Measurements from ENCODE around the gene EFNA2.
"Not testable (repeated sequence)": the region's sequence is repeated elsewhere in the genome, so short reads cannot be mapped to it uniquely, and the experiment has no call there.

Gene EFNA2

DNA sequence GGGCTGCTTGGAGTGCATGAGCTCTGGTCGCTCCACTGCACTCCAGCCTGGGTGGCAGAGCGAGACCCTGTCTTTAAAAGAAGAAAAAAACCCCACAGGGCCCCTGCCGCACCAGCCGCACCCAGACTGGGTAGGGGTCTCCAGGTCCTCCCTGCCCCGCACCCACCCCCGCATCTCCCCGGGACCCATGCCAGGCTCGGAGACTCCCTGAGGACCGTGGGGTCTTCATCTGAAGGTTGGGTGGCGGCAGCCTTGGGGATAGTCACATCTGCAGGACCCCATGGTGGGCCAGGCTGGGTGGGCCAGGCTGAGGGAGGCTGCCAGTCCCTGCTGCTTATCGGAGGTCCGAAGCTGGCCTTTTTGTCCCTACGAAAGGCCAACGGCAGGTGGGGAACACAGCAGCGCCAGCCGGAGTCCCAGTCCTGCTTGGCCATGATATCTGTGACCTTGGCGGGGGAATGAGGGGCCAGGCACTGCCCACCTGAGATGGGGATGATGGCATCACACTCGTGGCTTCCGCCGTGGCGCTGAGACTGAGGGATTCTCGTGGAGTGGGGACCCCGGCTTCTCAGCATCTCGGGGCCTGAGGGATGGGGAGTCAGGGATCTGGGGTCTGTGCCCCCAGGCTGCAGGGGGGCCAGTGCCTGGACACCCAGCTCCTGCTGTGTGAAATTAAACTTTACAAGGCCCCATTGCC lies 11.1 kb downstream of the EFNA2 start:
- DNase-seq (ENCODE audit: low read depth), result no peak
- TF ChIP-seq, protein P1, sequence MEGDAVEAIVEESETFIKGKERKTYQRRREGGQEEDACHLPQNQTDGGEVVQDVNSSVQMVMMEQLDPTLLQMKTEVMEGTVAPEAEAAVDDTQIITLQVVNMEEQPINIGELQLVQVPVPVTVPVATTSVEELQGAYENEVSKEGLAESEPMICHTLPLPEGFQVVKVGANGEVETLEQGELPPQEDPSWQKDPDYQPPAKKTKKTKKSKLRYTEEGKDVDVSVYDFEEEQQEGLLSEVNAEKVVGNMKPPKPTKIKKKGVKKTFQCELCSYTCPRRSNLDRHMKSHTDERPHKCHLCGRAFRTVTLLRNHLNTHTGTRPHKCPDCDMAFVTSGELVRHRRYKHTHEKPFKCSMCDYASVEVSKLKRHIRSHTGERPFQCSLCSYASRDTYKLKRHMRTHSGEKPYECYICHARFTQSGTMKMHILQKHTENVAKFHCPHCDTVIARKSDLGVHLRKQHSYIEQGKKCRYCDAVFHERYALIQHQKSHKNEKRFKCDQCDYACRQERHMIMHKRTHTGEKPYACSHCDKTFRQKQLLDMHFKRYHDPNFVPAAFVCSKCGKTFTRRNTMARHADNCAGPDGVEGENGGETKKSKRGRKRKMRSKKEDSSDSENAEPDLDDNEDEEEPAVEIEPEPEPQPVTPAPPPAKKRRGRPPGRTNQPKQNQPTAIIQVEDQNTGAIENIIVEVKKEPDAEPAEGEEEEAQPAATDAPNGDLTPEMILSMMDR (conservative IDR thresholded peaks at IDR 0.05; ENCODE audit: control insufficient read depth, insufficient read depth, low read depth, low read length), result no peak
- no peak overlapping the region for H3K4me3 ChIP-seq (ENCODE audit: control insufficient read depth, low read depth, low read length)

DNA sequence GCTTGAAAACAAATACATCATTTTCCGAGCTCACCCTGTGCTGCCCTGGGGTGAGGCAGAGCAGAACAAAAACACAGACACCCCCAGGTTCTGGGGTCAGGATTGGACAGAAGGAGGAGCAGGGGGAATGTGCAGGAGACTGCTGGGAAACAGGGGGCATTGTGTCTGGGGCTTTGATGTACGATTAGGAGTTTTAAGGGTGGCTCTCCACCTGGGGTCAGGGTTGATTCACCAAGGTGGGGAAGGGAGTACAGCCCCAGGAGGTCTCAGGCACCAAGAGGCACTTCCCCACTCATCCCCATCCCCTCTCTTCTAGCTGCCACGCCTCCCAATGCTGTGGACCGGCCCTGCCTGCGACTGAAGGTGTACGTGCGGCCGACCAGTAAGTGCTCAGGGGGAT lies 12.6 kb downstream of the EFNA2 start:
- TF ChIP-seq, protein P1 (conservative IDR thresholded peaks at IDR 0.05; ENCODE audit: control insufficient read depth, insufficient read depth, low read depth, low read length), result no peak

DNA sequence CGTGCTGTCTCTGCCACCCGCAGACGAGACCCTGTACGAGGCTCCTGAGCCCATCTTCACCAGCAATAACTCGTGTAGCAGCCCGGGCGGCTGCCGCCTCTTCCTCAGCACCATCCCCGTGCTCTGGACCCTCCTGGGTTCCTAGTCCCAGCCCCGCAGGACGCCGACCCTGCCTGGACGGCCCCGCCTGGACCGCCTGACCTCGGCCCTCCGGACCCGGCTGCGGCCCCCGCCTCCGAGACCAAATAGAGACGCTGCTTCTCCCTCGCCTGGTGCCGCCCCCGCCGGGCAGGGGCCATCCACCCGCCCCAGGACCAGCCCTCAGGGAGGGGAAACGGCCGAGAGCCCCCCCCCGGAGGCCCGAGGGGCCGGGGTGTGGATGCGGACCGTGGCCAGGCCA lies 14.1 kb downstream of the EFNA2 start:
- no peak overlapping the region for H3K4me3 ChIP-seq (ENCODE audit: control insufficient read depth, low read depth, low read length)
- TF ChIP-seq, protein P1 (conservative IDR thresholded peaks at IDR 0.05; ENCODE audit: control insufficient read depth, insufficient read depth, low read depth, low read length), result no peak
- no peak for DNase-seq (ENCODE audit: low read depth)

More for the DNA sequence above, 12.6 kb downstream of the EFNA2 start:
- no peak overlapping the region for H3K4me3 ChIP-seq (ENCODE audit: control insufficient read depth, low read depth, low read length)
- DNase-seq (ENCODE audit: low read depth), result no peak

DNA sequence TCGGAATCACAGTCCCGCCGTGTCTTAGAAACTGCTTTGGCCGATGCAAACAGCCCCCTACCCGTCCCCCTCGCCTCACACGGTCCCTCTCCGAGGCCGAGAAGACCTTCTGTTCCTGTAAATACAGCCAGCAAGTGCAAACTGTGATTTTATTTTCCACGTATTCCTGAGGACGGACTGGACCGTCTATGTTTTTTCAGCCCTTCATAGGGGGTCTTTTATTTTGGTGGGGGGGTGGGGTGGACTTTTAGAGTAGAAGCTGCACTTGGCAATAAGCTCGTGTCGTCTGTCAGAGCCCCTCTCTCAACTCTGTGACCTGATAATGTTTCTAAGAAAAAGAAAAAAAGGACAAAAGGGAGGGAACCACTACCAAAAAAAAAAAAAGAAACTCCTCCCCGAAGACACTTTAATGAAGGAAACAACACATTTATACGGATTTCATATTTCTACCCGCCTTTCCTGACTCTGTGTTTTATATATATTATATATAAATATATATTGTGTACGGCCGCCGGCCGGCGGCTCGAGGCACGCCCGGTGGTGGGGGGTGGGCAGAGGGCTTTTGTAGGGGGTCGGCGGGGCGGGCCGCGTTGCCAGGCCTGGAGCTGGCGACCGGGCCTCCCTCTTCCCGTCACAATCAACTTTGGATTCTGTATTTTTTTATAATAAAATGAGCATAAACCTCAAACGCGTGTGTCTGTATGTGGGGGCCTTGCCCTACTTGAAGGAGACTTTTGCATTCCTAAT lies 15.2 kb downstream of the EFNA2 start:
- no peak for DNase-seq (ENCODE audit: low read depth)
- H3K4me3 ChIP-seq (ENCODE audit: control insufficient read depth, low read depth, low read length), result no peak overlapping the region
- TF ChIP-seq, protein P1 (conservative IDR thresholded peaks at IDR 0.05; ENCODE audit: control insufficient read depth, insufficient read depth, low read depth, low read length), result no peak

DNA sequence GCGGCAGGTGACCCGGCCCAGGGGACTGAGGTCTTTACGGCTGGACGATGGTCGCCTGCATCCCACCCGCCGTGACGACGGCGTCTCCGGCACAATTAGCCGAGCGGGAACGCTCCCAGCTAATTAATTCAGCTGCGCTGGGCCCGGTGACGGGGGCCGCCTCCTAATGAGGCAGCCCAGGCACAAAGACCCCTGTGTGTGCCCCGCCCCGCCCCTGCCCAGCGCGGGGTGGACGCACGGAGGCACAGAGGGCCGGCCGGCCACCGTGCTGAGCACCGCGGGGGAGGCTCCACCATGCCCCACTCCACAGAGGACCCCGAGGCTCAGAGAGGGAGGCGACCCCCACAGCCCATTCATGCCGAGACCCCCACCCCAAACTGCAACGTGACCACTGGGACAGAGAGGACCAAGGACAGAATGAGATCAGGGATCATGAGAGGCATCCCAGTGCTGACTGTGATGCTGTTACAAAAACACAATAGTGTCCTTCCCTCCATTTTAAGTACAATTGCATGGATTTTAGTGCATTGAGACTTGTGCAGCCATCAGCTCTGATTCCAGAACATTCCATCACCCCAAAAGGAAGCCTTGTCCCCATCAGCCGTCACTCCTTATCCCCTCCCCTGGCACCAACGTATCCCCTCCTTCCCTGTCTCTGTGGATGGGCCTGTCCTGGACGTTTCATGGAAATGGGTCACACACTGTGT lies 17.0 kb downstream of the EFNA2 start:
- no peak overlapping the region for H3K4me3 ChIP-seq (ENCODE audit: control insufficient read depth, low read depth, low read length)
- TF ChIP-seq, protein P1 (conservative IDR thresholded peaks at IDR 0.05; ENCODE audit: control insufficient read depth, insufficient read depth, low read depth, low read length), result no peak

DNA sequence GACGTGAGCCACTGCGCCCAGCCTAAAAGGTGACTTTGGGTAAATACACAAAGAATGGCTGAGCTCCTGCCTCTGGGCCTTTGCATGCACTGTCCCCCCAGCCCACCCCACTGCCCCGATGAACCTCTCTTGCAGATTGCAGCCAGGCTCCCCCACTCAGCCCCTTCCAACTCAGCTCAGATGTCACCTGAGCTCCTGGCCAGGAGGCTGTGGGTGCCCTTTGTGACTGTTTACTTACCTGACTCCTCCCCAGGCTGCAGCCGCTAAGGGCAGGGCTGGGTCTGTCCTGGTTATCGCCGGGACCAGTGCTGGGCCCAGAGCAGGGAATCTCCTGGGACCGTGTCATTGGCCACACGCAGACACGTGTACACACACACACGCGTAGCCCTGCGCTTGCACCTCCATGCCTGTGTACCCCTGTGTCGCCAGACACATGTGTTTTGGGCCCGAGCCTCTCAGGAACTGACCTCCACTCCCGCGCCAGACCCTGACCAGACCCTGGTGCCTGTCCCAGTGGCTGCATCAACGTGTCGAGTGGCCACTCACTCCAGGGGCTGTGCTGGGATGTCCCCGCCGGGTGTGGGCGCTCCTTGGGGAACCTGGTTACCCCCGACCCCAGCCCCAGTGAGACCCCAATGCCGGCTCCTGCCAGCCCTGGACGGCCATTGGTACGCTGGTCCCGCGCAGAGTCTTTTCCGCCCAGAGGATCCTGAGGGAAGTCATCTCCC lies 18.7 kb downstream of the EFNA2 start:
- H3K4me3 ChIP-seq (ENCODE audit: control insufficient read depth, low read depth, low read length), result no peak overlapping the region
- no peak for DNase-seq (ENCODE audit: low read depth)
- TF ChIP-seq, protein P1 (conservative IDR thresholded peaks at IDR 0.05; ENCODE audit: control insufficient read depth, insufficient read depth, low read depth, low read length), result no peak

More for the DNA sequence above, 17.0 kb downstream of the EFNA2 start:
- no peak for DNase-seq (ENCODE audit: low read depth)

DNA sequence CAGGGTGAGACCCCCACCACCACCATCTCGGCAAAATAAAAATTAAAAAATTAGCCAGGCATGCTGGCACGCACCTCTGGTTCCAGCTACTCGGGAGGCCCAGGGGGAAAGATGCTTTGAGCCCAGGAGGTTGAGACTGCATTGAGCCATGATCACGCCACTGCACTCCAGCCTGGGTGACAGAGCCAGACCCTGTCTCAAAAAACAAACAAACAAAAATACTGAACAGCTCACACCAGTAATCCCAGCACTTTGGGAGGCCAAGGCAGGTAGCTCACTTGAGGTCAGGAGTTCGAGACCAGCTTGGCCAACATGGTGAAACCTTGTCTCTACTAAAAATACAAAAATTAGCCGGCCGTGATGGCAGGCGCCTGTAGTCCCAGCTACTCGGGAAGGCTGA lies 19.7 kb downstream of the EFNA2 start:
- not testable (repeated sequence) for DNase-seq (ENCODE audit: low read depth); H3K4me3 ChIP-seq (ENCODE audit: control insufficient read depth, low read depth, low read length)
